Measurements from ENCODE around the gene SCFD2.

- no peak for TF ChIP-seq POLR2A (IDR thresholded peaks at IDR 0.05)
- TF ChIP-seq CTCF (IDR thresholded peaks at IDR 0.05), result no peak
- TF ChIP-seq EP300 (IDR thresholded peaks at IDR 0.05), result peak in 1 of 4 donors; percentile 56
- TF ChIP-seq POLR2AphosphoS5 (IDR thresholded peaks at IDR 0.05), result peak in 3 of 4 donors; percentile 22 to 46 (median 28)
These were observed 407.8 kb downstream of the SCFD2 start for GRCh38 chr4:52957835-52958631.

All from sigmoid colon (tissue), 4 donors.